AG09319 (cell line): Measurements from ENCODE around the gene PRDM11.

Experiments used
- DNase-seq: peaks from one replicate; pipeline ENCODE4 v3.0.0-alpha.2; 2010; ENCODE audit warnings: low read depth; ENCODE audit errors: extremely low read depth
- TF ChIP-seq, protein P1 (sequence below): IDR thresholded peaks from 2 replicates; pipeline ENCODE4 v1.5.1; 2011; ENCODE audit warnings: low read depth, mild to moderate bottlenecking, inconsistent platforms, low read length, moderate library complexity

The PRDM11 gene

DNA sequence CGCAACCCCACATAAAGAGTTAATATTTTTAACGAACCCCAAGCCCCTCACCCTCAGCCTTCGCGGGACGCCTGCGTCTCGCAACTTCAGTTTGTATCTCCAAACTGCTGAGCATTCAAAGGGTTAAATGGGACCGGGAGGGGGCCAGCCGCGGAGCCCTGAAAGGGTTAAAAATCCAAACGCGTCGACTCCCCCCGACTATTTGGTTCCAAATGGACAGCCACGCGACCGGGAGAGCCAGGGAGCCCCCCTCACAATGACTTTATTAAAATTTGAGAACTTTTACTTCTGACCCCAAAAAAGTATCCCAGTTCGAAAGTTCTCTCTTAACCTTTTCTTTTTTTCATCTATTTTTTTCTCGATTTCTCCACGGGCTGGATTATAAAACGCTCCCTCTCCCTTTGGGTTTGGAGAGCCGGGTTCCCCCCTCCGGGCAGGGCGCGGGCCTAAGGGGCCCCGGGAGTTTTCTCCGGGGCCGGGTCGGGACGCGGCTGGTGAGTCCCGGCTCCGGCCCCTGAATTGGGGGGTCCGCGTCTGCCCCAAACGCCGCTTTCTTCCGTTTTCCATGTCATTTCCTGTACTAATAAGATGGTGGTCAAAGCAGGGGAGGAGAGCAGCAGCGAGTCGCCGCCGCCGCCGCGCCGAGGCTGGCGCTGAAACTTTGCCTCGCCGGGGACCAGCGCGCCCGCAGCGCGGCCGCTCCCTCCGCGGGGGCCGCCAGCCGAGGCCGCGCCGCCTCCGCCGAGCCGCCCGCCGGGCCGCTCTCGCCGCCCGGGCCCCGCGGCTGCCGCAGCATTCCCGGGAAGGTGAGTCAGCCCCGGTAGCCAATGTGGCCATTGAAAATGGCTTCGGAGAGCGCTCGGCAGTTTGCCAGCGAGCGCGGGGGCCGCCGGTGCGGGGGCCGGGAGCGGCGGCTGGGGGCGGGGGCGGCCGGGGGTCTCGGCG is at the start of gene PRDM11:
TSS of gene PRDM11 (plus strand) at position 568 of the 945 bp plus-strand sequence. CDS start 35,128 bp downstream, outside the sequence.
- TF ChIP-seq, protein P1, sequence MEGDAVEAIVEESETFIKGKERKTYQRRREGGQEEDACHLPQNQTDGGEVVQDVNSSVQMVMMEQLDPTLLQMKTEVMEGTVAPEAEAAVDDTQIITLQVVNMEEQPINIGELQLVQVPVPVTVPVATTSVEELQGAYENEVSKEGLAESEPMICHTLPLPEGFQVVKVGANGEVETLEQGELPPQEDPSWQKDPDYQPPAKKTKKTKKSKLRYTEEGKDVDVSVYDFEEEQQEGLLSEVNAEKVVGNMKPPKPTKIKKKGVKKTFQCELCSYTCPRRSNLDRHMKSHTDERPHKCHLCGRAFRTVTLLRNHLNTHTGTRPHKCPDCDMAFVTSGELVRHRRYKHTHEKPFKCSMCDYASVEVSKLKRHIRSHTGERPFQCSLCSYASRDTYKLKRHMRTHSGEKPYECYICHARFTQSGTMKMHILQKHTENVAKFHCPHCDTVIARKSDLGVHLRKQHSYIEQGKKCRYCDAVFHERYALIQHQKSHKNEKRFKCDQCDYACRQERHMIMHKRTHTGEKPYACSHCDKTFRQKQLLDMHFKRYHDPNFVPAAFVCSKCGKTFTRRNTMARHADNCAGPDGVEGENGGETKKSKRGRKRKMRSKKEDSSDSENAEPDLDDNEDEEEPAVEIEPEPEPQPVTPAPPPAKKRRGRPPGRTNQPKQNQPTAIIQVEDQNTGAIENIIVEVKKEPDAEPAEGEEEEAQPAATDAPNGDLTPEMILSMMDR = no peak
- DNase-seq = peak; percentile 44

DNA sequence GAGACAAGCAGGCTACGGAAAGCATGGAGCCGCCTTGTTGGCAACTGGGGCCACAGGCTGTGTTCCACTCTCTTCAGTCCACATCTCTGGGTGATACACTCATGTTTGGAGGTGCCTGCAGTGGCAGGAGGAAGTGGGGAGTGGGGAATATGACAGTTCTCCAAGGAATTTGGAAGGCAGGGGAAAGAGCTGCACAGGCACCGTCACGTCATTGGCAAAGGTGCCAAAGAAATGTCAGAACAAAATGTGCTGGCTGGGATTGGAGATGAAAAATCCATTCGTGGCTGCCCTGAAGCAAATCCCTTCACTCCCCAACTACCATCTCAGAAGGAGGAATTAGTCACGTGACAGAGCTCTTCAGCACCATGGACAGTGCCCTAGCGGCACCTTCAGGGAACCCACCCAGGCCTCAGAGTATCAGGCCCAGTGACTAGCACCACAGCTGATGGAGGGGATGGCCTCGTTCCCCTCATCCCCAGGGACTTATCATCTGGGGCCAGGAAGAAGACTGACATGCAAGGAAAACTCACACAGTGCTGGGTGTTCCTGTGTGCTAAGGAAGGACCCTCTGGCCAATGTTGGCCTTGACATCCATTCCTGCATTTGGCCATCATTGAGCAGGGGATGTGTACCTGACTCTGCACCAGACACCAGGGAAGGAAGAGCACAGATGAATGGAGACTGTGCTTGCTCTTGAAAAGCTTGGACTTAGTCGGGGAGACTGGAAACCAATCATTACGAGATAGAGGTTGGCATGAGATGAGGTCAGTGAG is 48.5 kb upstream of the PRDM11 start:
- TF ChIP-seq, protein P1 = no peak
- DNase-seq = no peak

DNA sequence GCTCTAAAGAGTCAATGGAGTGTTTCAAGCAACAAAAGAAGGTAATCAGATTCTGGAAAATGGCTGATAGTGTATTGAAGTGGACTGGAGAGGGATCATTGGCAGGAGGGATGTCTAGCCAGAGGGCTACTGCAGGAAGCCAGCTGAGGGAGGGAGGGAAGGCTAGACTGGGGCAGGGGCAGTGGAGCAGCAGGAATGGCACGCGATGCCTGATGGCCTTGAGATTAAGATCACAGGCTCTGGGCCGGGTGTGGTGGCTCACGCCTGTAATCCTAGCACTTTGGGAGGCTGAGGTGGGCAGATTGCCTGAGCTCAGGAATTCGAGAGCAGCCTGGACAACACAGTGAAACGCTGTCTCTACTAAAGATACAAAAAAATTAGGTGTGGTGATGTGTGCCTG is 47.5 kb upstream of the PRDM11 start:
- TF ChIP-seq, protein P1 = no peak
- DNase-seq = no peak

DNA sequence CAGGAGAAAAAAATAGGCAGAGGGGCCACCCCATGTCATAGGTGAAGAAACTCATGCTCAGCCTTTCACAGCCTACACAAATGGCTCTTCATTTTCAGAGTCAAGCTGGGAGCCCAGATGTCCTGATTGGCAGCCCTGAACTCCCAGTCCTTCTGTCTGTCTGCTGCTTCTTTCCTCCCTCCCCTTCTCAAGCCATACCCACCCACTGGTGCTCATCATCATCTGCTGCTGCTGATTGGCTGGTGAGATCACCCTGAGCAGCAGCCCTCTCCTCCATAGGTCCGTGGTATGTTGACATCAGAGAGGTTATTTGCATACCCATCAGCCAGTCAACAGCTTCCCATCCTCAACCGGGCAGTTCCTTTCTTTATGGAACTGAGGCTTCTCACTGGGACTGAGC is 46.1 kb upstream of the PRDM11 start:
- TF ChIP-seq, protein P1 = no peak
- no peak for DNase-seq

DNA sequence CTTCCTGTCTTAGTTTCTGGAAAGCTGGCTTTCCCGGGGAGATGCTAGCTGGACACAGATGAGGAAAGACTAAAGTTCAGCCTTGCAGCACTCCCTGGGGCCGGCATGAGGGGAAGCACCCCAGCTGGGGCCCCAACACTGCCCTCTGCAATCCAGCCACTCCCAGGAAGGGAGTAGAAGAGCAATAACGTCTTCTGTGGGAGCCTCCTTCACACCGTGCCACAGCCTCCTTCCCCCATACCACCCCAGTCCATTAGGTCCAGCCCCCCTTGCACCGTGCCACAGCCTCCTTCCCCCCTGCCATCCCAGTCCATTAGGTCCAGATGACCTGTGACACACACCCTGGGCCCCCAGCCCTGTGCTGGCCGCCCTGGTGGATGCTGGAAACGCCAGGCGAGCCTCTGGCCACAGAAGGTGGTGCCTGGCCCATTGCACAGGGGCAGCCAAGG is 44.1 kb upstream of the PRDM11 start:
- no peak for DNase-seq

DNA sequence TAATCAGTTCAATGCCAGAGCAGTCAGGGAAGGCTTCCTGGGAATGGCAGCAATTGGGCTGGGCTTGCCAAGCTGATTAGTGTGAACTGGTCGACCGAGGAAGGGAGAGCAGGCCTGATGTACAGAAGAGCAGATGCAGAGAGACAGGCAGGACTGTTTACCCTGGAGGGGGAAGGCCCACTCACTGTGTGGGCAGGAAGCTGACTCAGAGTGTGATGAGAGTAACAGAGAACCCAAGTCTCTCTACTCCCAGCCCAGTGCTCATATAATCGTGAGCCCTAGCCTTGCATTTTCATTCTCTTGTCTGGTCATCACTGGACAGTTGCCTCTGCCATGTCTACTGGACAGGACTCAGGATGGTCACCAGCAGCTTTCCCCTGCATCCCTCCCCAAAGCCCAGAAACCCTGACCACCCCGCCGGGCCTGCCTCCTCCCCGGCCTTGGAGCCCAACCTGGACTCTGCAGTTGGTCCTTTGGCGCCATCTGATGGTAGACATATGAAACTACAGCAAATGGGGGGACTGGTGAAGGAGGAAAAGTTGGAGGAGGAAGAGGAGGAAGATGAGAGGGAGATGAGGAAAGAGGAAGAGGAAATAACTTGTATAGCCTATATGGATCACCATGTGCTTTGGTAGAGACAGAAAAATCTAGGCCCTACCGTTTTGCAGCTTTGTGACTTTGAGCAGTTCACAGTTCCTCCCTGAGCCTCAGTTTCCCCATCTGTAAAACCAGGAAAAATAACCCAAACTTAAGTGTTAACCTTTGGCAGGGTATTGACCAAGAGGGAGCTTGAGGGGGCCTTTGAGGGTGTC is 43.4 kb upstream of the PRDM11 start:
- TF ChIP-seq, protein P1 = peak; percentile 97
- DNase-seq = peak; percentile 70

More for the DNA sequence above, 44.1 kb upstream of the PRDM11 start:
- TF ChIP-seq, protein P1 = no peak; the same call in none of the 2 replicates
